GM12891 (cell line): ENCODE measurements around the gene ACVRL1.

ENCODE experiments used
- PAX5 ChIP-seq: IDR thresholded peaks from 2 replicates; pipeline ENCODE4 v1.6.1; 2011; ENCODE audit warnings: low read length, moderate library complexity, mild to moderate bottlenecking; ENCODE audit not compliant: insufficient read depth, severe bottlenecking
- POLR2A ChIP-seq: IDR thresholded peaks from 2 replicates; pipeline ENCODE4 v1.6.1; 2011; ENCODE audit warnings: low read depth, low read length, control low read depth
- POLR2AphosphoS5 ChIP-seq: IDR thresholded peaks from 2 replicates; pipeline ENCODE4 v1.6.1; 2011; ENCODE audit warnings: low read depth, low read length, control low read depth
- POU2F2 ChIP-seq: IDR thresholded peaks from 2 replicates; pipeline ENCODE4 v1.6.1; 2011; ENCODE audit warnings: low read depth, mild to moderate bottlenecking, control low read depth, low read length, moderate library complexity
- SPI1 ChIP-seq: IDR thresholded peaks from 2 replicates; pipeline ENCODE4 v1.6.1; 2011; ENCODE audit warnings: low read depth, low read length, control low read depth
- TAF1 ChIP-seq: IDR thresholded peaks from 2 replicates; pipeline ENCODE4 v1.6.1; 2011; ENCODE audit warnings: low read depth, low read length, control low read depth

- TF ChIP-seq POLR2A = no peak
- no peak for TF ChIP-seq POLR2AphosphoS5
- no peak for TF ChIP-seq TAF1
- no peak for TF ChIP-seq PAX5
- no peak for TF ChIP-seq SPI1
- no peak for TF ChIP-seq POU2F2
Measured at GRCh38 chr12:51893786-51894185, 13.5 kb upstream of the ACVRL1 start.
